IgD-negative memory B cell (primary cell): ENCODE results near the gene DNMT3A. TPM values are rescaled to one million over a fixed set of nuclear protein-coding genes. Genes with fewer than 3 reads are reported as not detected.

Experiments used
- H3K27ac Mint-ChIP-seq, 3 donors: one replicate each; pipeline ENCODE4 v1.8.0; 2020 to 2022; ENCODE audit warnings: mild to moderate bottlenecking in 3 of 3, mixed read lengths in 3 of 3, moderate library complexity in 1 of 3
- H3K27me3 Mint-ChIP-seq: one replicate; pipeline ENCODE4 v1.8.0; 2021; ENCODE audit warnings: mixed read lengths
- H3K36me3 Mint-ChIP-seq: one replicate; pipeline ENCODE4 v1.8.0; 2020; ENCODE audit warnings: mild to moderate bottlenecking, mixed read lengths
- H3K4me1 Mint-ChIP-seq, 3 donors: one replicate each; pipeline ENCODE4 v1.8.0; 2020 to 2022; ENCODE audit warnings: mixed read lengths in 3 of 3, mild to moderate bottlenecking in 1 of 3
- H3K4me3 Mint-ChIP-seq, 4 donors: one replicate each; pipeline ENCODE4 v1.8.0; 2020 to 2022; ENCODE audit warnings: mild to moderate bottlenecking in 4 of 4, mixed read lengths in 4 of 4, moderate library complexity in 3 of 4
- H3K9me3 Mint-ChIP-seq, 3 donors: one replicate each; pipeline ENCODE4 v1.8.0; 2020 to 2021; ENCODE audit warnings: mixed read lengths in 3 of 3, mild to moderate bottlenecking in 1 of 3
- polyA plus RNA-seq: library from polyadenylated mRNA; unstranded; fragments of 300-500 nt; fragmentation: Illumina TruSeq; gene quantifications from one replicate; pipeline ENCODE4 v1.2.3, GENCODE V29; 2021

DNMT3A gene
- polyA plus RNA-seq, 1 donor from 2014 or later = 4.9 TPM

DNA sequence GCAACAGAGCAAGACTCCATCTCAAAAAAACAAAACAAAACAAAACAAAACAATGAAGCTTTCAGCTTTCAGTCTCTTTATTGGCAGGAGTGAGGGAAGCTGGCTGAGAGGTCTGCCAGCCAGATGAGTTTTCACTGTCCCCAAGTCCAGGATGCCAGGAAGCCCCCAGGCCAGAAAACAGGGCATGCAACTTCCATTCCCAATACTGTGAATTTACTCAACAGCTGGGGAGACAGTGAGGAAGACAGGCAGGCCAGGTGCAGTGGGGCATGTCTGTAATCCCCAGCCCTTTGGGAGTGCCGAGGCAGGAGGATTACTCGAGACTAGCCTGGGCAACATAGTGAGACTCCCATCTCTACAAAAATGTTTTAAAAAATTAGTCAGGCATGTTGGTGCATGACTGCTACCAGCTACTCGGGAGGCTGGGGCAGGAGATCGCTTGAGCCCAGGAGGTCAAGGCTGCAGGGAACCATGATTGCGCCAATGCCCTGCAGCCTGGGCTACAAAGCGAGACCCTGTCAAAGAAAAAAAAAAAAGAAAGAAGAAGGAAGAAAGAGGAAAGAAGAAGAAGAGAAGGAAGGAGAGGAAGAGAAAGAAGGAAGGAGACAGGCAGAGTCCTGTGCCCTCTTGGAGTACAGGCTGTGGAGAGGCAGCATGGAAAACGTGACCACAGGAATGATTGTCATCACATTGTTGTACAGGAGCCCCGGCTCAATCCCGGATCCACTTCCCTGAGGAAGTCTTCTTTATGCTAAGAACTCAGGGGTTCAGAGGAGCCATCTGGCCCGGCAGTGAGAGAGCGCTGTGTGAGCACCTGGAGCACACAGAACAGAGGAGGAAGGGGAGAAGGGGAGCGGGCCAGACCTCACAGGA is 144.2 kb downstream of the DNMT3A start:
- Mint-ChIP-seq H3K27me3 (peaks cover 4% of the 10 kb centered on the region), H3K4me1 (peaks cover 3 to 9% (median 5%) of the 10 kb centered on the region in 3 donors), H3K36me3 (no peaks in the 10 kb centered on the region), H3K4me3 (no peak overlapping the region), H3K9me3 (no peaks in the 10 kb centered on the region), H3K27ac (no peak overlapping the region)

DNA sequence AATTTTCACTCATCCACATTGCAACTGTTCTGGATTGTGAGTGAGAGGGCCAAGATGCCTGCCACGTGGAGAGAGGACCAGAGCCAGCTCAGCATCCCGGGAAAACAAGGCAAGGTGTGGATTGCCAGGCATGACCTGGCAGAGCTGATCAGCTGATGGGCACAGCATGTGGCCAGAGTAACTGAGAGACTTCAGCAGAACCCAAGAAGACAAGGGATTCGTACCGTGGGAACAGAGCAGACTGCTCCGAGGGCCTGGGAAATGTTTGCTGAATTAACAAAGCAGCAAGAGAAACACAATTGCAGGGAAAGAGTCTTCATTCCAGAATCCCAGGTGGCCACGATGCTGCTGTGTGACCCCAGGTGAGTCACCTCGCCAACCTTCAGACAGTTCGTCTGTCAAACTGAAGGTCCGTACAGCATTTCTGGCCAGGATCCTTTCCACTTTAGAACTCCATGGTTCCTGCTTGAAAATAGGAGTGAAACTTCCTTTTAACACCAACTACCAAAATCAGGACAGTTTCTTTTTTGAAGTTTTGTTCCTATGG is 147.1 kb downstream of the DNMT3A start:
- no peak overlapping the region for H3K4me3 Mint-ChIP-seq
- peaks cover 4 to 6% (median 6%) of the 10 kb centered on the region in 3 donors for H3K4me1 Mint-ChIP-seq
- H3K27me3 Mint-ChIP-seq = peaks cover 4% of the 10 kb centered on the region
- H3K9me3 Mint-ChIP-seq = no peaks in the 10 kb centered on the region
- no peaks in the 10 kb centered on the region for H3K36me3 Mint-ChIP-seq
- H3K27ac Mint-ChIP-seq = no peak overlapping the region

DNA sequence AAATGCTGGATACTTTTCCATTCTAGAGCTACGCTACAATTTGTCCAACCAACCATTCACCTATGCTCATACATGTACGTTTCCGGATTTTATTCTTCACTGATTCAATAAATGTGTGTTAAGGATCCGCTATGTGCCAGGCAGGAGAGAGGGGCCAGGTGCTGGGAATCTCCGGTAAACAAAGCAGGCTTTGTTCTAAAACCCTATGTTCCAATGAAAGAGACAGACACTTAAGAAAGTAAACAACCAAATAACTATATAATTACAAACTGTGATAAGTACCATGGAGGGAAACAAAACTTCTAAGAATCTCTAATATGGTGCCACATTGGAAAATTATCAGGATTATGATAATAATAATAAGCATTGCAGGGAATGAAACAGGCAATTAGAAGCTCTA is 151.2 kb downstream of the DNMT3A start:
- no peak overlapping the region for H3K27ac Mint-ChIP-seq
- H3K27me3 Mint-ChIP-seq = peaks cover 3% of the 10 kb centered on the region
- peaks cover 0 to 6% (median 3%) of the 10 kb centered on the region in 3 donors for H3K4me1 Mint-ChIP-seq
- peaks cover 0 to 2% (median 0%) of the 10 kb centered on the region in 3 donors for H3K9me3 Mint-ChIP-seq
- no peaks in the 10 kb centered on the region for H3K36me3 Mint-ChIP-seq
- H3K4me3 Mint-ChIP-seq = no peak overlapping the region

DNA sequence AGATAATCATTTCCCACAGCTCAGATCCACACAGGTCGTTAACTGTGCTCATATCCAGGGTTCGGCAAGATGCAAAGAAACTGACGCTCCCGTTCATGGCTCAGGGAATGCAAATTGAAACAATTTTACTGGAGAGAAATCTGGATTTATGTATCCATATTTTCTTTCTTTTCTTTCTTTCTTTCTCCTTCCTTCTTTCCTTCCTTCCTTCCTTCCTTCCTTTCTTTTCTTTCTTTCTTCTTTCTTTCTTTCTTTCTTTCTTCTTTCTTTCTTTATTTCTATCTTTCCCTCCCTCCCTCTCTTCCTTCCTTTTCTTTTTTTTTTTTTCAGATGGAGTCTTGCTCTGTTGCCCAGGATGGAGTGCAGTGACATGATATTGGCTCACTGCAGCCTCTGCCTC is 153.3 kb downstream of the DNMT3A start:
- Mint-ChIP-seq H3K4me3 (no peak overlapping the region), H3K4me1 (peaks cover 0 to 6% (median 3%) of the 10 kb centered on the region in 3 donors), H3K27me3 (peaks cover 3% of the 10 kb centered on the region), H3K36me3 (no peaks in the 10 kb centered on the region), H3K9me3 (peaks cover 0 to 2% (median 0%) of the 10 kb centered on the region in 3 donors), H3K27ac (no peak overlapping the region)

GRCh38 chr2:25187729-25188350 is 153.9 kb downstream of the DNMT3A start:
- H3K4me3 Mint-ChIP-seq = no peak overlapping the region
- H3K27me3 Mint-ChIP-seq = peaks cover 3% of the 10 kb centered on the region
- peaks cover 0 to 2% (median 0%) of the 10 kb centered on the region in 3 donors for H3K9me3 Mint-ChIP-seq
- H3K27ac Mint-ChIP-seq = no peak overlapping the region
- no peaks in the 10 kb centered on the region for H3K36me3 Mint-ChIP-seq
- peaks cover 0 to 6% (median 3%) of the 10 kb centered on the region in 3 donors for H3K4me1 Mint-ChIP-seq

- Mint-ChIP-seq H3K4me1 (no peaks in the 10 kb centered on the region), H3K27me3 (peaks cover 3% of the 10 kb centered on the region), H3K27ac (peak overlapping the region in 1 of 3 donors; percentile 64), H3K9me3 (peaks cover 0 to 2% (median 0%) of the 10 kb centered on the region in 3 donors), H3K4me3 (no peak overlapping the region), H3K36me3 (no peaks in the 10 kb centered on the region)
Measured at GRCh38 chr2:25184254-25184653, 157.5 kb downstream of the DNMT3A start.

DNA sequence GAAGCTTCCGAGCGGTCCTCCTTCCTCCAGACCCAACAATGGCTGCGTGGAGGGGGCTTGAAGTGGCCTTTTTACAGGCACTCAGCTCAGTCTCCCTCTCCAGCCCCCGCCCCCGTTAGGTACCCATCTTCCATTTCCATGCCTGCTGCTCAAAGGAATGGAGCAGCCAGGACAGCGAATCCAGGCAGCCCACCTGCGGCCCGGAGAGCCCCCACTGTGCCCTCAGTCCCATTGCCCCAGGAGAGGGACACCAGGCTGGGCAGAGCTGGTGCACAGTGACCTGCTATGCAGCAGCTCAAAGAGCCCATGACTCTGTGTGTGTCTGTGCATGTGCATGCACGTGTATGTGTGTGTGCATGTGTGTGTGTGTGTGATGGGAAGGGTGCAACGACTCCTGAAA is 162.7 kb downstream of the DNMT3A start:
- Mint-ChIP-seq H3K4me3 (no peak overlapping the region), H3K27me3 (peaks cover 11% of the 10 kb centered on the region), H3K9me3 (no peaks in the 10 kb centered on the region), H3K27ac (no peak overlapping the region), H3K4me1 (peaks cover 0 to 2% (median 1%) of the 10 kb centered on the region in 3 donors), H3K36me3 (no peaks in the 10 kb centered on the region)

Other genes with a start within 250 kb of the DNMT3A start
- 10.1 TPM for gene POMC, start 173.3 kb downstream of the DNMT3A start, polyA plus RNA-seq